ENCODE measurements around the gene TCFL5.

- no peak for TF ChIP-seq CTCF (IDR thresholded peaks at IDR 0.05)
- TF ChIP-seq POLR2AphosphoS5 (IDR thresholded peaks at IDR 0.05) = no peak
- no peak for TF ChIP-seq POLR2A (IDR thresholded peaks at IDR 0.05; ENCODE audit: low read depth)
- no peak for TF ChIP-seq EP300 (IDR thresholded peaks at IDR 0.05)
Measured at GRCh38 chr20:62864207-62864606, 2.6 kb upstream of the TCFL5 start.
